T-helper 1 cell treated with Interleukin-12 subunit alpha and Interleukin-12 subunit beta and Interleukin-4 antibody, amounts not matched to agents 30 μg/mL and 1 μg/mL, for 36 hours (primary cell): ENCODE results near the gene CD14.
"Not testable (repeated sequence)": the region's sequence is repeated elsewhere in the genome, so short reads cannot be mapped to it uniquely, and the experiment has no call there.

ENCODE experiments used
- H3K27ac Mint-ChIP-seq: one replicate; pipeline ENCODE4 v1.8.0; 2021; ENCODE audit warnings: mild to moderate bottlenecking, mixed read lengths
- H3K27me3 Mint-ChIP-seq: one replicate; pipeline ENCODE4 v1.8.0; 2021; ENCODE audit warnings: low read depth, mixed read lengths
- H3K36me3 Mint-ChIP-seq: one replicate; pipeline ENCODE4 v1.8.0; 2021; ENCODE audit warnings: low read depth, mixed read lengths
- H3K4me1 Mint-ChIP-seq: one replicate; pipeline ENCODE4 v1.8.0; 2021; ENCODE audit warnings: low read depth, mixed read lengths
- H3K4me3 Mint-ChIP-seq: one replicate; pipeline ENCODE4 v1.8.0; 2021; ENCODE audit warnings: mild to moderate bottlenecking, moderate library complexity, mixed read lengths
- H3K9me3 Mint-ChIP-seq: one replicate; pipeline ENCODE4 v1.8.0; 2021; ENCODE audit warnings: mixed read lengths

CD14 gene

GRCh38 chr5:140642718-140643117, 9.7 kb upstream of the CD14 start:
- Mint-ChIP-seq H3K4me3 (no peak overlapping the region), H3K27me3 (no peaks in the 10 kb centered on the region), H3K4me1 (peaks cover 43% of the 10 kb centered on the region), H3K36me3 (peaks cover 29% of the 10 kb centered on the region), H3K27ac (peak overlapping the region; percentile 29), H3K9me3 (no peaks in the 10 kb centered on the region)

- Mint-ChIP-seq H3K4me1 (peaks cover 43% of the 10 kb centered on the region), H3K27ac (no peak overlapping the region), H3K36me3 (peaks cover 26% of the 10 kb centered on the region), H3K9me3 (no peaks in the 10 kb centered on the region), H3K27me3 (no peaks in the 10 kb centered on the region), H3K4me3 (no peak overlapping the region)
These were observed 8.7 kb upstream of the CD14 start for GRCh38 chr5:140641716-140642115.

GRCh38 chr5:140639148-140639981, 6.4 kb upstream of the CD14 start, which contains the start of gene TMCO6:
TSS of gene TMCO6 (plus strand) at chr5:140639451. CDS start at chr5:140639528, 77 bp downstream.
- no peaks in the 10 kb centered on the region for H3K9me3 Mint-ChIP-seq
- H3K4me3 Mint-ChIP-seq: peak within 1 kb of the TSS; percentile 92
- peaks cover 29% of the 10 kb centered on the region for H3K4me1 Mint-ChIP-seq
- H3K27ac Mint-ChIP-seq: peak within 1 kb of the TSS; percentile 90
- no peaks in the 10 kb centered on the region for H3K27me3 Mint-ChIP-seq
- H3K36me3 Mint-ChIP-seq: peaks cover 15% of the 10 kb centered on the region

GRCh38 chr5:140638898-140639147, 5.8 kb upstream of the CD14 start:
- Mint-ChIP-seq H3K4me1 (peaks cover 31% of the 10 kb centered on the region), H3K36me3 (peaks cover 11% of the 10 kb centered on the region), H3K27ac (peak overlapping the region; percentile 90), H3K4me3 (peak overlapping the region; percentile 92)
- H3K27me3 Mint-ChIP-seq, H3K9me3 Mint-ChIP-seq: not testable (repeated sequence)

GRCh38 chr5:140637371-140638100, 4.6 kb upstream of the CD14 start:
- no peak overlapping the region for H3K4me3 Mint-ChIP-seq
- peaks cover 11% of the 10 kb centered on the region for H3K36me3 Mint-ChIP-seq
- H3K9me3 Mint-ChIP-seq: no peaks in the 10 kb centered on the region
- peaks cover 40% of the 10 kb centered on the region for H3K4me1 Mint-ChIP-seq
- H3K27ac Mint-ChIP-seq: peak overlapping the region; percentile 90
- H3K27me3 Mint-ChIP-seq: peaks cover 7% of the 10 kb centered on the region

DNA sequence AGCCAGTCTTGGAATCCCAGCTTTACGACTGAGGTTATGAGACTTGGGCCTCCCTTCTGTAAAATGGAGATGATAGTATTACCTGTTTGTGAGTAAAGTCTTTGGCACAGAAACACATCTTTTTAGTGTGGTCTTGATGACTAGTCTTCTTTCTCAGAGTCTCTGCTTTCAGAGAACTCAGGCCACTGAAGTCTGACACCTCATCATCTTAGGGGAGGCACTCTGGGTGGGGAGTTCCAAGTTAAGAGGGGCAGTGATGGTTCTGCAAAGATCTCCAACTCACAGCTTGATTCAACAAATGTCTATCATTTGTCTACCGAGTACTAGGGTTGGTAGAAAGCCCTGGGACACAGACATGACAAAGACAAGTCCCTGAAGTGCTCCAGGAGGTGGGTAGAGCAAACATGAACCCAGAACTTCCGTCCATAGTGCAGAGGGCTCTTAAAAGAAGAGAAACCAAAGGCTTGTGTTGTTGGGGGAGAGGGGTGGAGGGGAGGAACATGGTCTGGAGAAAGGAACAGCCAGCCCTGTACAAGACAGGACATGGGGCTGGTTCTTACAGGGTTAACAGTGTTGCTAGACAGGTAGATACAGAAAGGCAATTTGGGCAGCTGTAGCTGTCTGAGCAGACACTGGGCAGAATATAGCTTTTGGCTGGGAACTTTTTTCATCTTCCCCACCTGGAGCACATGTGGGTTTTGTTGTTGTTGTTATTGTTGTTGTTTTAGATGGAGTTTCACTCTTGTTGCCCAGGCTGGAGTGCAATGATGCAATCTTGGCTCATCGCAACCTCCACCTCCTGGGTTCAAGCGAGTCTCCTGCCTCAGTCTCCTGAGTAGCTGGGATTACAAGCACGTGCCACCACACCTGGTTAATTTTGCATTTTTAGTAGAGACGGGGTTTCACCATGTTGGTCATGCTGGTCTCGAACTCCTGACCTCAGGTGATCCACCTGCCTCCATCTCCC, 2.6 kb upstream of the CD14 start:
- Mint-ChIP-seq H3K4me3 (no peak overlapping the region), H3K9me3 (no peaks in the 10 kb centered on the region), H3K4me1 (peaks cover 32% of the 10 kb centered on the region), H3K27me3 (peaks cover 24% of the 10 kb centered on the region), H3K27ac (no peak overlapping the region), H3K36me3 (peaks cover 3% of the 10 kb centered on the region)

- peaks cover 27% of the 10 kb centered on the region for H3K27me3 Mint-ChIP-seq
- peaks cover 3% of the 10 kb centered on the region for H3K36me3 Mint-ChIP-seq
- H3K4me3 Mint-ChIP-seq: no peak overlapping the region
- no peak overlapping the region for H3K27ac Mint-ChIP-seq
- no peaks in the 10 kb centered on the region for H3K9me3 Mint-ChIP-seq
- peaks cover 27% of the 10 kb centered on the region for H3K4me1 Mint-ChIP-seq
These were observed 1.1 kb upstream of the CD14 start for GRCh38 chr5:140634103-140634502.

- no peaks in the 10 kb centered on the region for H3K9me3 Mint-ChIP-seq
- no peaks in the 10 kb centered on the region for H3K36me3 Mint-ChIP-seq
- peaks cover 27% of the 10 kb centered on the region for H3K27me3 Mint-ChIP-seq
- no peak overlapping the region for H3K27ac Mint-ChIP-seq
- H3K4me1 Mint-ChIP-seq: peaks cover 21% of the 10 kb centered on the region
- peak overlapping the region; percentile 84 for H3K4me3 Mint-ChIP-seq
These were observed 526 bp upstream of the CD14 start for GRCh38 chr5:140633501-140633900.

- peak overlapping the region; percentile 59 for H3K27ac Mint-ChIP-seq
- peaks cover 7% of the 10 kb centered on the region for H3K9me3 Mint-ChIP-seq
These were observed 482 bp downstream of the CD14 start for GRCh38 chr5:140632366-140633020.

GRCh38 chr5:140631831-140632365, 1.1 kb downstream of the CD14 start:
- Mint-ChIP-seq H3K4me3 (peak overlapping the region; percentile 84), H3K4me1 (peaks cover 18% of the 10 kb centered on the region), H3K27me3 (peaks cover 33% of the 10 kb centered on the region), H3K27ac (no peak overlapping the region), H3K9me3 (peaks cover 13% of the 10 kb centered on the region), H3K36me3 (no peaks in the 10 kb centered on the region)

More at GRCh38 chr5:140632366-140633020, 482 bp downstream of the CD14 start:
- Mint-ChIP-seq H3K4me1 (peaks cover 18% of the 10 kb centered on the region), H3K4me3 (peak overlapping the region; percentile 84), H3K27me3 (peaks cover 31% of the 10 kb centered on the region), H3K36me3 (no peaks in the 10 kb centered on the region)

DNA sequence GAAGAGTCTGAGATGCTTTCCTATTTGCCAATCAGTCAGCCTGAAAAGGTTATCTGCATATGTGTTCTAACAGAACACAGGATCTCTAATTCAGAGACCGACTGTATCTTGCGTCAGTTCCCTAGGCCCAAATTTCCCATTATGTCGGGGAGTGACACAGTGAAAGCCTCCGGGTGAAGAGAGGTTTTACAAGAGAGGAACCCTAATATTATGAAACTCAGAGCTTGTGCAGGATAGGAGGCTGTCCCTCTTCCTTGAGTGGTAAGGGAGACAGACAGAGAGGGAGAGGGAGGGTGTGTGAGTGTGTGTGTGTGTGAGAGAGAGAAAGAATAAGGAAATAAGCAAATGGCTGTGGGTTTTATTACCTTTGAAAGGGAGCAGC, 1.9 kb downstream of the CD14 start:
- peaks cover 15% of the 10 kb centered on the region for H3K9me3 Mint-ChIP-seq
- H3K27me3 Mint-ChIP-seq: peaks cover 33% of the 10 kb centered on the region
- no peaks in the 10 kb centered on the region for H3K36me3 Mint-ChIP-seq
- no peak overlapping the region for H3K27ac Mint-ChIP-seq
- peak overlapping the region; percentile 22 for H3K4me3 Mint-ChIP-seq
- peaks cover 18% of the 10 kb centered on the region for H3K4me1 Mint-ChIP-seq

DNA sequence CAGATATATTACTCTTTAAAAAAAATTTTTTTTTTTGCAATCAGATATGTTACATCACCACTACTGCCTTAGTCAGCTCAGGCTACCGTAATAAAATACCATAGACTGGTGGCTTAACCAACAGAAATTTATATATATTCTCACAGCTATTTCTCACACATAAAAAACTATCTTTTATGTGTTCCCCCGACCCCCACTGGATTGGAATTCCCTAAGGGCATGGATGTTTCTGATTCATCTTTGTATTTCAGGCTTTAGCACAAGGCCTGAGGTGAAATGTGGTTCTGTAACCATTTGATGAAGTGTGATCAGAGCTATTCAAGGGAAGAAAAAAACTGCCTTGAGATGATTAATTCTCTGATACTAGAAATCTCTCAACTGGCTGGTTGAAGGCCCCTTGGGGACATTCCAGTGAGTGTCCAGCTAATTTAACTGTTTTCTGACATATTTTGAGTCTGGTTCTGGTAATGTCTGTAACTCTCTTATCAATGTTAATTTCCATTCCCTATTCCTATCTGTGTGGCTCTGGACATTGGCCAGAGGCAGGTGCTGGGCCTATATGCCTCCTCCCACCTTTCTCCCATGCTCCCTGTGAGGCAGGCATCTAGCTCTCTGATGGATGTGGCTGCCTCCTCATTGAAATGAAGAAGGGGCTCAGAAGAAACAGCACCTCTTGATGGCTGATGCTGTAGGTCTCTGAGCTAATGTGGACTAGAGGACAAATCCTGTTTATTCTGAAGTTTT, 2.5 kb downstream of the CD14 start:
- Mint-ChIP-seq H3K36me3 (no peaks in the 10 kb centered on the region), H3K27me3 (peaks cover 34% of the 10 kb centered on the region), H3K4me3 (no peak overlapping the region), H3K27ac (no peak overlapping the region), H3K4me1 (peaks cover 18% of the 10 kb centered on the region), H3K9me3 (peaks cover 15% of the 10 kb centered on the region)

DNA sequence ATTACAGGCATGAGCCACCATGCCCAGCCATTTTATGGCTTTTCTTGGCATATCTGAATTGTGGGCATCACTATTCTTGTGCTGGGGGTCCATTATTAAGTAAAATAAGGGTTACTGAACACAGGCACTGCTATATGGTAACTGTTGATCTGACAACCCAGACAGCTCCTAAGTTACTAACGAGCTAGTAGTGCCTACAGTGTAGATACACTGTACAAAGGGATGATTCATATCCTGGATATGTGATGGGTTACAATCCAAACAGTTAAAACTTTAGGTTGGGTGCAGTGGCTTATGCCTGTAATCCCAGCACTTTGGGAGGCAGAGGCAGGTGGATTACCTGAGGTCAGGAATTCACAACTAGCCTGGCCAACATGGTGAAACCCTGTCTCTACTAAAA, 4.3 kb downstream of the CD14 start:
- Mint-ChIP-seq H3K4me3 (no peak overlapping the region), H3K27me3 (peaks cover 36% of the 10 kb centered on the region), H3K36me3 (no peaks in the 10 kb centered on the region), H3K4me1 (peaks cover 15% of the 10 kb centered on the region), H3K27ac (no peak overlapping the region), H3K9me3 (peaks cover 15% of the 10 kb centered on the region)
